KMS-11 (cell line): ENCODE results near the gene MPV17.

Experiments used
- H2AFZ ChIP-seq: fragments of 200-600 bp; sonication (generic); 2 replicates; pipeline ENCODE4 v1.6.1; 2016; ENCODE audit warnings: antibody characterized with exemption, mixed run types, low read depth
- H3K27ac ChIP-seq: fragments of 200-600 bp; sonication (generic); 2 replicates; pipeline ENCODE4 v1.6.1; 2016; ENCODE audit warnings: mild to moderate bottlenecking, mixed run types
- H3K27me3 ChIP-seq: fragments of 200-600 bp; sonication (generic); 2 replicates; pipeline ENCODE4 v1.6.1; 2017; ENCODE audit warnings: mild to moderate bottlenecking, low read depth, mixed run types, moderate library complexity; ENCODE audit not compliant: insufficient read depth
- H3K36me3 ChIP-seq: fragments of 200-600 bp; sonication (generic); 2 replicates; pipeline ENCODE4 v1.6.1; 2017; ENCODE audit warnings: mild to moderate bottlenecking, mixed run types; ENCODE audit not compliant: insufficient read depth
- H3K4me1 ChIP-seq: fragments of 200-600 bp; sonication (generic); 2 replicates; pipeline ENCODE4 v1.6.1; 2016; ENCODE audit warnings: mild to moderate bottlenecking, low read depth, mixed run types; ENCODE audit not compliant: poor library complexity, severe bottlenecking
- H3K4me2 ChIP-seq: fragments of 200-600 bp; sonication (generic); 2 replicates; pipeline ENCODE4 v1.7.0; 2016; ENCODE audit warnings: mild to moderate bottlenecking, mixed run types
- H3K4me3 ChIP-seq: fragments of 200-600 bp; sonication (generic); IDR thresholded peaks from 2 replicates; pipeline ENCODE4 v1.6.1; 2017; ENCODE audit warnings: low read depth, low read length, mixed read lengths; ENCODE audit not compliant: insufficient read depth
- H3K79me2 ChIP-seq: fragments of 200-600 bp; sonication (generic); 2 replicates; pipeline ENCODE4 v1.6.1; 2016; ENCODE audit warnings: low read depth, mixed run types; ENCODE audit not compliant: insufficient read depth
- H3K9ac ChIP-seq: fragments of 200-600 bp; sonication (generic); 2 replicates; pipeline ENCODE4 v1.6.1; 2016; ENCODE audit warnings: mild to moderate bottlenecking, mixed run types
- H4K20me1 ChIP-seq: fragments of 200-600 bp; sonication (generic); 2 replicates; pipeline ENCODE4 v1.6.1; 2016; ENCODE audit warnings: mild to moderate bottlenecking, mixed run types; ENCODE audit not compliant: insufficient read depth
- CTCF ChIP-seq: fragments of 200-600 bp; sonication (generic); conservative IDR thresholded peaks from 2 replicates; pipeline ENCODE4 v1.6.1; 2017; ENCODE audit warnings: low read depth, mild to moderate bottlenecking, antibody characterized with exemption, low read length, moderate library complexity, mixed read lengths

The MPV17 gene

GRCh38 chr2:27291865-27292264 lies 31.0 kb downstream of the MPV17 start:
- H3K9ac ChIP-seq: no peak overlapping the region
- TF ChIP-seq CTCF: no peak
- H3K27ac ChIP-seq: no peak overlapping the region
- no peak overlapping the region for H3K4me3 ChIP-seq
- H4K20me1 ChIP-seq: no peaks in the 10 kb centered on the region
- H3K79me2 ChIP-seq: no peaks in the 10 kb centered on the region
- H2AFZ ChIP-seq: no peak overlapping the region
- H3K4me2 ChIP-seq: no peak overlapping the region
- no peaks in the 10 kb centered on the region for H3K36me3 ChIP-seq
- H3K4me1 ChIP-seq: no peaks in the 10 kb centered on the region
- no peaks in the 10 kb centered on the region for H3K27me3 ChIP-seq

GRCh38 chr2:27290549-27290948 lies 32.3 kb downstream of the MPV17 start:
- H3K27ac ChIP-seq: no peak overlapping the region
- H3K4me2 ChIP-seq: no peak overlapping the region
- no peak overlapping the region for H3K9ac ChIP-seq

GRCh38 chr2:27288610-27289009 lies 34.3 kb downstream of the MPV17 start:
- H3K4me2 ChIP-seq: no peak overlapping the region

More at GRCh38 chr2:27290549-27290948, 32.3 kb downstream of the MPV17 start:
- H3K79me2 ChIP-seq: no peaks in the 10 kb centered on the region
- no peaks in the 10 kb centered on the region for H4K20me1 ChIP-seq
- no peak overlapping the region for H2AFZ ChIP-seq
- no peaks in the 10 kb centered on the region for H3K27me3 ChIP-seq
- no peaks in the 10 kb centered on the region for H3K4me1 ChIP-seq
- TF ChIP-seq CTCF: no peak
- H3K36me3 ChIP-seq: no peaks in the 10 kb centered on the region
- H3K4me3 ChIP-seq: no peak overlapping the region

GRCh38 chr2:27285481-27285880 lies 37.4 kb downstream of the MPV17 start:
- Histone ChIP-seq H3K36me3 (no peaks in the 10 kb centered on the region), H3K9ac (no peak overlapping the region), H4K20me1 (no peaks in the 10 kb centered on the region), H3K27ac (no peak overlapping the region), H3K79me2 (no peaks in the 10 kb centered on the region), H3K4me2 (no peak overlapping the region), H3K4me3 (no peak overlapping the region), H3K4me1 (no peaks in the 10 kb centered on the region), H3K27me3 (no peaks in the 10 kb centered on the region), H2AFZ (no peak overlapping the region)
- no peak for TF ChIP-seq CTCF

More at GRCh38 chr2:27288610-27289009, 34.3 kb downstream of the MPV17 start:
- Histone ChIP-seq H3K9ac (no peak overlapping the region), H3K27ac (no peak overlapping the region), H3K4me3 (no peak overlapping the region), H3K27me3 (no peaks in the 10 kb centered on the region), H3K36me3 (no peaks in the 10 kb centered on the region), H3K4me1 (no peaks in the 10 kb centered on the region), H4K20me1 (no peaks in the 10 kb centered on the region), H3K79me2 (no peaks in the 10 kb centered on the region), H2AFZ (no peak overlapping the region)
- TF ChIP-seq CTCF: no peak
